K562 (cell line): ENCODE results near the gene ZBTB18. TPM values are rescaled to one million over a fixed set of nuclear protein-coding genes. Genes with fewer than 3 reads are reported as not detected.

Experiments used
- ATAC-seq: fragments of 200-7000 bp; cut with Tn5 transposase; 3 replicates; pipeline ENCODE4 v1.9.1; 2020; ENCODE audit warnings: moderate library complexity
- BruUV-seq: library from RNA; stranded (reverse); fragments of 400-500 nt; replicated peaks from 2 replicates; lab custom pipeline; 2021; lab: Mats Ljungman, UMichigan
- CTCF ChIA-PET: fragments of 300-600 bp; formaldehyde crosslinking; extraction: SDS; loops from one replicate; lab custom pipeline; 2021; ENCODE audit warnings: low intra/inter-chr PET ratio; lab: Yijun Ruan, JAX
- POLR2A ChIA-PET: fragments of 300-600, 350-650 bp; sonication (Branson Sonifier 250); formaldehyde crosslinking; extraction: SDS; loops from one replicate; lab custom pipeline; 2021; ENCODE audit warnings: antibody characterized with exemption, inconsistent platforms; lab: Yijun Ruan, JAX
- DNase-seq, 4 experiments: peaks; one replicate each; pipeline versions ENCODE4 v3.0.0 to v3.0.0-alpha.2; 2011 to 2018; ENCODE audit warnings: low spot score in 3 of 4, mixed read lengths in 3 of 4; ENCODE audit errors: extremely low read depth in 1 of 4
- FAIRE-seq: peaks from 2 replicates; lab custom pipeline; 2011; peaks lifted over from hg19 to GRCh38; lab: Jason Lieb, UNC
- H2AFZ ChIP-seq: 2 replicates; pipeline ENCODE4 v1.6.0; 2011; ENCODE audit warnings: low read depth, low read length, control low read depth, inconsistent platforms
- H3K27ac ChIP-seq: fragments of 200-600 bp; 3 replicates; pipeline ENCODE4 v1.8.0; 2011; ENCODE audit warnings: low read depth, mild to moderate bottlenecking, control low read depth, inconsistent platforms, low read length, moderate library complexity, mixed read lengths; ENCODE audit errors: extremely low read depth
- H3K27me3 ChIP-seq, 2 experiments: fragments of 300-600 bp in 1 of 2; 2 replicates in 1 of 2; 3 replicates in 1 of 2; pipeline versions ENCODE4 v1.6.0 to v1.8.0; 2011; ENCODE audit warnings: inconsistent platforms in 2 of 2, low read length in 2 of 2, mild to moderate bottlenecking in 1 of 2, mixed read lengths in 1 of 2, moderate library complexity in 1 of 2; ENCODE audit not compliant: control insufficient read depth in 2 of 2, insufficient read depth in 2 of 2
- H3K36me3 ChIP-seq: fragments of 300-600 bp; 3 replicates; pipeline ENCODE4 v1.8.0; 2011; ENCODE audit warnings: mild to moderate bottlenecking, low read length, inconsistent platforms; ENCODE audit not compliant: control insufficient read depth, insufficient read depth
- H3K4me1 ChIP-seq, 2 experiments: fragments of 200-600 bp in 1 of 2; replicated peaks in 1 of 2; 2 replicates in 1 of 2; 3 replicates in 1 of 2; pipeline versions ENCODE4 v1.5.1 to v1.8.0; 2011; ENCODE audit warnings: inconsistent platforms in 2 of 2, low read length in 2 of 2, mild to moderate bottlenecking in 1 of 2, mixed read lengths in 1 of 2, moderate library complexity in 1 of 2; ENCODE audit not compliant: control insufficient read depth in 2 of 2, insufficient read depth in 2 of 2
- H3K4me2 ChIP-seq: 2 replicates; pipeline ENCODE4 v1.6.1; 2011; ENCODE audit warnings: low read length, control low read depth, inconsistent platforms, mixed read lengths; ENCODE audit not compliant: insufficient read depth
- H3K4me3 ChIP-seq: fragments of 200-600 bp; sonication (generic), shearing (Covaris generic); 2 replicates; pipeline ENCODE4 v1.5.1; 2016; ENCODE audit warnings: control low read depth, inconsistent platforms
- H3K79me2 ChIP-seq: fragments of 200-600 bp; 3 replicates; pipeline ENCODE4 v1.8.0; 2011; ENCODE audit warnings: low read length, inconsistent platforms; ENCODE audit not compliant: control insufficient read depth, insufficient read depth
- H3K9ac ChIP-seq, 2 experiments: 2 replicates each; pipeline versions ENCODE4 v1.6.0 to v1.6.1; 2011; ENCODE audit warnings: low read depth in 2 of 2, low read length in 2 of 2, control low read depth in 1 of 2, inconsistent platforms in 1 of 2, mild to moderate bottlenecking in 1 of 2, mixed read lengths in 1 of 2; ENCODE audit not compliant: insufficient read depth in 1 of 2
- H3K9me1 ChIP-seq: one replicate; pipeline ENCODE4 v1.6.0; 2011; ENCODE audit warnings: inconsistent platforms, mild to moderate bottlenecking, low read length, moderate library complexity; ENCODE audit not compliant: control insufficient read depth, insufficient read depth
- H3K9me3 ChIP-seq: replicated peaks from 2 replicates; pipeline ENCODE4 v1.5.1; 2011; ENCODE audit warnings: low read depth, low read length, inconsistent platforms; ENCODE audit not compliant: control insufficient read depth, insufficient read depth
- H4K20me1 ChIP-seq: replicated peaks from 2 replicates; pipeline ENCODE4 v1.6.1; 2011; ENCODE audit warnings: low read length, inconsistent platforms, mixed read lengths; ENCODE audit not compliant: control insufficient read depth, insufficient read depth
- CBX2 ChIP-seq: fragments of 200-600 bp; sonication (generic); IDR thresholded peaks from one replicate; pipeline ENCODE4 v1.6.1; 2012; ENCODE audit warnings: mild to moderate bottlenecking, low read length, inconsistent platforms; ENCODE audit not compliant: insufficient read depth, poor library complexity, severe bottlenecking
- GTF2E2 ChIP-seq: fragments of 200-800 bp; sonication (Bioruptor generic); IDR thresholded peaks from 2 replicates; pipeline ENCODE4 v1.6.1; 2016; ENCODE audit warnings: missing genetic modification characterization, missing compliant biosample characterization
- TSC22D4 ChIP-seq: fragments of 450-650 bp; IDR thresholded peaks from 2 replicates; pipeline ENCODE4 v1.6.1; 2016; ENCODE audit warnings: missing genetic modification characterization, missing biosample characterization, control low read depth
- WGBS: fragments of 100-300 bp; shearing (Covaris generic); methylation state at CpG from one replicate; pipeline ENCODE4 v1.1.6; 2016; ENCODE audit warnings: low coverage, mixed read lengths; ENCODE audit not compliant: insufficient coverage; ENCODE audit errors: missing lambda C conversion rate; 5-methylcytosine and 5-hydroxymethylcytosine counted together
- in situ Hi-C: fragments of 300-500 bp; cut with MboI; formaldehyde crosslinking; loops from 4 replicates; pipeline ENCODE4 v1.15.0; 2018; ENCODE audit warnings: inconsistent platforms, mixed read lengths
- intact Hi-C: fragments of 100-400 bp; cut with micrococcal nuclease; formaldehyde crosslinking; loops from 2 replicates; pipeline ENCODE4 v1.14.2; 2022
- polyA plus RNA-seq, 8 experiments: library from polyadenylated mRNA; depleted of rRNA in 4 of 8; stranded (reverse) in 5 of 8; unstranded in 3 of 8; fragments of >200 nt; fragmentation: Nextera tagmentation in 2 of 8; fragmentation: Illumina TruSeq in 1 of 8; extraction: Ambion mirVana in 2 of 8; extraction: Trizol in 1 of 8; gene quantifications; 2 replicates each; pipeline versions ENCODE4 v1.2.1 to v1.2.3, GENCODE V29; 2011 to 2014; ENCODE audit warnings: inconsistent platforms in 1 of 8, missing spikeins in 1 of 8
- total RNA-seq, 7 experiments: library from RNA; depleted of rRNA in 6 of 7; stranded (reverse); fragments of >200 nt in 6 of 7; fragmentation: Illumina TruSeq in 2 of 7; extraction: Trizol in 2 of 7; gene quantifications; 2 replicates each; pipeline versions ENCODE4 v1.2.1 to v1.2.3, GENCODE V29; 2011 to 2021; ENCODE audit warnings: low replicate concordance in 1 of 7
- TF ChIP-seq, protein P1 (sequence below): IDR thresholded peaks from 2 replicates; pipeline ENCODE4 v1.6.1; 2011; ENCODE audit not compliant: insufficient read length; ENCODE audit errors: extremely low read depth

Gene ZBTB18
- total and polyA plus RNA-seq, 9 of the 15 experiments (the other 6 are each of a cell fraction or from before 2014, with no cell fraction given): 0.13 to 2.6 (median 1.6) TPM

GRCh38 chr1:244065063-244065793 is 14.1 kb downstream of the ZBTB18 start:
- no peaks in the 10 kb centered on the region for H3K79me2 ChIP-seq
- no peak overlapping the region for H2AFZ ChIP-seq
- WGBS: 2% methylated on average over 9 of the region's 9 CpGs
- BruUV-seq: no TSS peak
- H4K20me1 ChIP-seq: no peaks in the 10 kb centered on the region
- intact Hi-C loops: no loop called here
- TF ChIP-seq GTF2E2 (tag) (no peak), CBX2 (peak; percentile 40)
- FAIRE-seq (no peak), DNase-seq (no peak), ATAC-seq (no peak)
- H3K36me3 ChIP-seq: no peaks in the 10 kb centered on the region
- H3K27me3 ChIP-seq: peaks cover 38 to 47% of the 10 kb centered on the region in 2 experiments
- H3K27ac ChIP-seq: no peak overlapping the region
- H3K4me2 ChIP-seq: no peak overlapping the region
- no peak overlapping the region for H3K4me3 ChIP-seq
- no peak overlapping the region for H3K9ac ChIP-seq
- POLR2A ChIA-PET: interaction anchor here (0.8 to 1.4 kb wide), 5 partner anchors 9 to 25 kb away, joined by 3 to 6 read pairs (median 4); no protein-coding TSS in a partner anchor
- CTCF ChIA-PET: no interaction called here
- no peaks in the 10 kb centered on the region for H3K9me3 ChIP-seq
- in situ Hi-C loops: no loop called here
- peaks cover 0 to 3% of the 10 kb centered on the region in 2 experiments; a peak in 1 of 5 replicates for H3K4me1 ChIP-seq
- no peaks in the 10 kb centered on the region for H3K9me1 ChIP-seq

DNA sequence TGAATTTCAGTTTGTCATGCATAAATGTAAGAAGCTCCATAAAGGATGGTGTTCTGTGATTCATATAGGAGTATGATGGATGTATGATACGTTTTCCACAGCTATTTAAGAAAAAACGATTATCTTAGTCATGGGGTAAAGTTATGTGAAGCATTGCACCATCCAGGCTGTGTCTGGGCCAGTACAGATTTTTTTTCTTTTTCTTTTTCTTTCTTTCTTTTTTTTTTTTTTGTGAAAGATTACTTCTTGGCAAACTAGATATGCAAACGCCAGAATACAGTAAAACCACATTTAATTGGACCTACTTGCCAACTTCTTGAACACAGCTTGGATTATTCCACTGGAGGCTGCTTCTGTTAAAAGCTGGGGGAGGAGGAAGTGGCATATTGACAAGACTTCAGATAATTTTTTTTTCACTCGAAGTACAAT is 14.9 kb downstream of the ZBTB18 start:
- intact Hi-C loops (no loop called here), in situ Hi-C loops (no loop called here)
- DNase-seq (no peak), ATAC-seq (no peak), FAIRE-seq (no peak)
- Histone ChIP-seq H3K27me3 (peaks cover 40 to 49% of the 10 kb centered on the region in 2 experiments), H3K4me2 (no peak overlapping the region), H2AFZ (no peak overlapping the region), H3K4me3 (no peak overlapping the region), H3K9me3 (no peaks in the 10 kb centered on the region), H3K9me1 (no peaks in the 10 kb centered on the region), H3K4me1 (peaks cover 0 to 3% of the 10 kb centered on the region in 2 experiments; a peak in 1 of 5 replicates), H4K20me1 (no peaks in the 10 kb centered on the region), H3K27ac (no peak overlapping the region), H3K79me2 (no peaks in the 10 kb centered on the region), H3K36me3 (no peaks in the 10 kb centered on the region), H3K9ac (no peak overlapping the region)
- no peak for TF ChIP-seq TSC22D4 (tag)
- TF ChIP-seq CBX2: peak; percentile 31
- TF ChIP-seq, protein P1, sequence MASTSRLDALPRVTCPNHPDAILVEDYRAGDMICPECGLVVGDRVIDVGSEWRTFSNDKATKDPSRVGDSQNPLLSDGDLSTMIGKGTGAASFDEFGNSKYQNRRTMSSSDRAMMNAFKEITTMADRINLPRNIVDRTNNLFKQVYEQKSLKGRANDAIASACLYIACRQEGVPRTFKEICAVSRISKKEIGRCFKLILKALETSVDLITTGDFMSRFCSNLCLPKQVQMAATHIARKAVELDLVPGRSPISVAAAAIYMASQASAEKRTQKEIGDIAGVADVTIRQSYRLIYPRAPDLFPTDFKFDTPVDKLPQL: no peak
- ChIA-PET POLR2A (interaction anchor here (0.8 to 1.4 kb wide), 3 partner anchors 9 to 12 kb away, joined by 4 to 6 read pairs (median 6); no protein-coding TSS in a partner anchor), CTCF (no interaction called here)
- whole genome bisulfite sequencing: 4% methylated on average over 4 of the region's 4 CpGs
- no TSS peak for BruUV-seq
